ENCODE measurements around the gene DSC1.

GRCh38 chr18:31162419-31162793, 250 bp downstream of the DSC1 start:
- no peak for TF ChIP-seq POLR2AphosphoS5 (IDR thresholded peaks at IDR 0.05; ENCODE audit: low read depth)
- no peak for TF ChIP-seq CTCF (conservative IDR thresholded peaks at IDR 0.05; ENCODE audit: low read depth in 2 of 2)
- TF ChIP-seq CREB1 (CRISPR knock-in tag; IDR thresholded peaks at IDR 0.05; ENCODE audit: low read depth), result no peak
- no peak for TF ChIP-seq ZNF331 (CRISPR knock-in tag; IDR thresholded peaks at IDR 0.05; ENCODE audit: low read depth)
- no peak for TF ChIP-seq EZH2 (IDR thresholded peaks at IDR 0.05; ENCODE audit: low read depth, unreplicated experiment)
- no peak for TF ChIP-seq REST (IDR thresholded peaks at IDR 0.05; ENCODE audit: unreplicated experiment)
- no peak for TF ChIP-seq NANOG (IDR thresholded peaks at IDR 0.05; ENCODE audit: borderline replicate concordance)
- TF ChIP-seq JUNB (IDR thresholded peaks at IDR 0.05; ENCODE audit: unreplicated experiment), result no peak
- no peak for TF ChIP-seq ZNF462 (CRISPR knock-in tag; IDR thresholded peaks at IDR 0.05)
- TF ChIP-seq STAT1 (IDR thresholded peaks at IDR 0.05; ENCODE audit: unreplicated experiment), result no peak
